Gastroesophageal sphincter (tissue), 3 donors: ENCODE results near the gene ATP6V0B.

Experiments
- CTCF ChIP-seq, 4 experiments: fragments of 200-600 bp in 2 of 4; fragments of 450-650 bp in 2 of 4; sonication (generic) in 1 of 4; IDR thresholded peaks; one replicate each; pipeline ENCODE4 v1.5.1; 2017 to 2019; ENCODE audit warnings: antibody characterized with exemption in 4 of 4, mild to moderate bottlenecking in 2 of 4, moderate library complexity in 2 of 4
- POLR2AphosphoS5 ChIP-seq: sonication (generic); formaldehyde crosslinking; IDR thresholded peaks from one replicate; pipeline ENCODE4 v1.6.1; 2017; ENCODE audit warnings: antibody characterized with exemption

GRCh38 chr1:43936431-43937151, 38.2 kb upstream of the ATP6V0B start:
- peak in 2 of 4 experiments; percentile 24 for TF ChIP-seq CTCF (IDR thresholded peaks at IDR 0.05)
- no peak for TF ChIP-seq POLR2AphosphoS5
